H1 (cell line): ENCODE measurements around the gene RIN1. TPM values are rescaled to one million over a fixed set of nuclear protein-coding genes. Genes with fewer than 3 reads are reported as not detected.

Experiments used
- CTCF ChIA-PET: fragments of 300-600 bp; sonication (Branson Sonifier 250); formaldehyde crosslinking; loops from one replicate; lab custom pipeline; 2021; ENCODE audit not compliant: partially characterized antibody; lab: Charles Lee
- POLR2A ChIA-PET: fragments of 300-600 bp; sonication (Branson Sonifier 250); formaldehyde crosslinking; loops from one replicate; lab custom pipeline; 2021; ENCODE audit warnings: inconsistent platforms; ENCODE audit not compliant: partially characterized antibody; lab: Charles Lee
- DNase-seq, 2 experiments: peaks; one replicate each; pipeline versions ENCODE4 v3.0.0 to v3.0.0-alpha.2; 2010 to 2022; ENCODE audit warnings: low spot score in 2 of 2, low read depth in 1 of 2, mixed read lengths in 1 of 2
- FAIRE-seq: peaks from 2 replicates; lab custom pipeline; 2011; peaks lifted over from hg19 to GRCh38; lab: Jason Lieb, UNC
- H2AFZ ChIP-seq: 2 replicates; pipeline ENCODE4 v1.8.1; 2012; ENCODE audit warnings: low read length, inconsistent platforms
- H2AK5ac ChIP-seq: 2 replicates; pipeline ENCODE4 v1.6.1; 2013; ENCODE audit warnings: low read depth, low read length
- H2BK120ac ChIP-seq: replicated peaks from 2 replicates; pipeline ENCODE3; 2013; ENCODE audit warnings: low read depth, low read length, inconsistent platforms
- H2BK12ac ChIP-seq: 2 replicates; pipeline ENCODE4 v1.6.1; 2013; ENCODE audit warnings: low read depth, low read length
- H2BK15ac ChIP-seq: 2 replicates; pipeline ENCODE4 v1.6.1; 2013; ENCODE audit warnings: low read length
- H2BK20ac ChIP-seq: 2 replicates; pipeline ENCODE4 v1.6.1; 2013; ENCODE audit warnings: low read length
- H2BK5ac ChIP-seq: 2 replicates; pipeline ENCODE4 v1.6.1; 2013; ENCODE audit warnings: low read depth, low read length
- H3K14ac ChIP-seq: 2 replicates; pipeline ENCODE4 v1.6.1; 2013; ENCODE audit warnings: inconsistent platforms; ENCODE audit not compliant: insufficient read length
- H3K18ac ChIP-seq: 2 replicates; pipeline ENCODE4 v1.6.1; 2013; ENCODE audit warnings: low read length; ENCODE audit errors: extremely low read depth
- H3K23ac ChIP-seq: 2 replicates; pipeline ENCODE4 v1.6.1; 2013; ENCODE audit warnings: inconsistent platforms; ENCODE audit not compliant: insufficient read length
- H3K23me2 ChIP-seq: 2 replicates; pipeline ENCODE4 v1.6.1; 2013; ENCODE audit warnings: low read depth, low read length
- H3K27ac ChIP-seq: 2 replicates; pipeline ENCODE4 v1.6.1; 2011; ENCODE audit warnings: low read depth, low read length, inconsistent platforms
- H3K27me3 ChIP-seq, 4 experiments: replicated peaks in 1 of 4; 1 replicate in 1 of 4; 2 replicates in 3 of 4; pipeline versions ENCODE4 v1.6.1 to v1.8.1; 2011 to 2013; ENCODE audit warnings: low read length in 3 of 4, mild to moderate bottlenecking in 3 of 4, inconsistent platforms in 2 of 4, mixed read lengths in 2 of 4, moderate library complexity in 1 of 4; ENCODE audit not compliant: control insufficient read depth in 3 of 4, insufficient read depth in 3 of 4; ENCODE audit errors: extremely low read depth in 1 of 4
- H3K36me3 ChIP-seq, 4 experiments: 2 replicates each; pipeline versions ENCODE4 v1.6.1 to v1.8.1; 2011 to 2013; ENCODE audit warnings: mild to moderate bottlenecking in 4 of 4, low read length in 3 of 4, moderate library complexity in 2 of 4, control low read depth in 1 of 4, inconsistent platforms in 1 of 4; ENCODE audit not compliant: insufficient read depth in 4 of 4, control insufficient read depth in 2 of 4
- H3K4ac ChIP-seq: replicated peaks from 2 replicates; pipeline ENCODE3; 2013; ENCODE audit warnings: low read length, low read depth, mixed read lengths, inconsistent platforms; ENCODE audit not compliant: insufficient read length
- H3K4me1 ChIP-seq, 4 experiments: replicated peaks in 1 of 4; 1 replicate in 1 of 4; 2 replicates in 3 of 4; pipeline versions ENCODE4 v1.6.1 to v1.8.1; 2011 to 2013; ENCODE audit warnings: low read length in 3 of 4, inconsistent platforms in 2 of 4, mixed read lengths in 1 of 4; ENCODE audit not compliant: insufficient read depth in 4 of 4, control insufficient read depth in 3 of 4
- H3K4me2 ChIP-seq, 2 experiments: 2 replicates each; pipeline versions ENCODE4 v1.6.1 to v1.8.1; 2011 to 2013; ENCODE audit warnings: low read depth in 2 of 2, low read length in 2 of 2, control low read depth in 1 of 2, inconsistent platforms in 1 of 2, mild to moderate bottlenecking in 1 of 2; ENCODE audit not compliant: insufficient read depth in 1 of 2
- H3K4me3 ChIP-seq, 4 experiments: fragments of 200-600, 300-600 bp in 1 of 4; sonication (generic), shearing (Covaris generic), sonication (Bioruptor Twin) in 1 of 4; 2 replicates each; pipeline versions ENCODE4 v1.5.1 to v1.8.1; 2011 to 2016; ENCODE audit warnings: low read length in 4 of 4, low read depth in 3 of 4, control low read depth in 2 of 4, inconsistent platforms in 2 of 4, mild to moderate bottlenecking in 2 of 4, mixed read lengths in 1 of 4, moderate library complexity in 1 of 4; ENCODE audit not compliant: insufficient read depth in 2 of 4; ENCODE audit errors: extremely low read depth in 1 of 4
- H3K56ac ChIP-seq: replicated peaks from 2 replicates; pipeline ENCODE3; 2013; ENCODE audit warnings: low read depth, mild to moderate bottlenecking, mixed read lengths, low read length, inconsistent platforms; ENCODE audit not compliant: insufficient read length
- H3K79me1 ChIP-seq: 2 replicates; pipeline ENCODE4 v1.6.1; 2013; ENCODE audit warnings: low read depth, low read length, control low read depth
- H3K79me2 ChIP-seq, 2 experiments: 2 replicates each; pipeline versions ENCODE4 v1.6.1 to v1.8.1; 2012 to 2013; ENCODE audit warnings: low read length in 2 of 2, mild to moderate bottlenecking in 2 of 2, inconsistent platforms in 1 of 2; ENCODE audit not compliant: insufficient read depth in 2 of 2, control insufficient read depth in 1 of 2
- H3K9ac ChIP-seq, 4 experiments: replicated peaks in 1 of 4; 1 replicate in 1 of 4; 2 replicates in 3 of 4; pipeline versions ENCODE4 v1.6.1 to v1.8.1; 2011 to 2013; ENCODE audit warnings: low read depth in 3 of 4, low read length in 3 of 4, control low read depth in 2 of 4, mild to moderate bottlenecking in 2 of 4, moderate library complexity in 2 of 4, inconsistent platforms in 1 of 4; ENCODE audit errors: extremely low read depth in 1 of 4
- H3K9me3 ChIP-seq, 2 experiments: 2 replicates each; pipeline versions ENCODE4 v1.6.1 to v1.8.1; 2012 to 2013; ENCODE audit warnings: mild to moderate bottlenecking in 2 of 2, moderate library complexity in 2 of 2, control low read depth in 1 of 2, inconsistent platforms in 1 of 2, low read depth in 1 of 2, low read length in 1 of 2, mixed read lengths in 1 of 2; ENCODE audit not compliant: insufficient read depth in 2 of 2
- H4K20me1 ChIP-seq, 2 experiments: replicated peaks in 1 of 2; 2 replicates each; pipeline versions ENCODE3 to v1.8.1; 2011 to 2013; ENCODE audit warnings: inconsistent platforms in 2 of 2, low read length in 2 of 2, mild to moderate bottlenecking in 1 of 2; ENCODE audit not compliant: insufficient read depth in 2 of 2, control insufficient read depth in 1 of 2
- H4K5ac ChIP-seq: 2 replicates; pipeline ENCODE4 v1.6.1; 2013; ENCODE audit warnings: low read length, low read depth, mixed read lengths, inconsistent platforms; ENCODE audit not compliant: insufficient read length
- H4K8ac ChIP-seq: 2 replicates; pipeline ENCODE4 v1.8.0; 2013; ENCODE audit warnings: mild to moderate bottlenecking, moderate library complexity, low read length, inconsistent platforms; ENCODE audit not compliant: insufficient read depth; ENCODE audit errors: extremely low read depth
- H4K91ac ChIP-seq: replicated peaks from 2 replicates; pipeline ENCODE3; 2013; ENCODE audit warnings: low read length, mixed read lengths, inconsistent platforms; ENCODE audit not compliant: insufficient read length
- ASH2L ChIP-seq: fragments of 200-600, 300-600 bp; sonication (generic); IDR thresholded peaks from one replicate; pipeline ENCODE4 v1.7.1; 2017; ENCODE audit warnings: low read length
- BACH1 ChIP-seq: IDR thresholded peaks from 2 replicates; pipeline ENCODE4 v1.6.1; 2012; ENCODE audit warnings: low read length, improper control_type of control experiment
- KDM4A ChIP-seq: IDR thresholded peaks from one replicate; pipeline ENCODE4 v1.7.1; 2012; ENCODE audit warnings: low read depth, mild to moderate bottlenecking, moderate library complexity, low read length, inconsistent platforms; ENCODE audit not compliant: severe bottlenecking
- NRF1 ChIP-seq: IDR thresholded peaks from 2 replicates; pipeline ENCODE4 v1.6.1; 2011; ENCODE audit warnings: mild to moderate bottlenecking, low read depth, low read length, improper control_type of control experiment
- POU5F1 ChIP-seq: IDR thresholded peaks from 2 replicates; pipeline ENCODE4 v1.6.1; 2011; ENCODE audit warnings: low read depth, mild to moderate bottlenecking, low read length, moderate library complexity
- USF2 ChIP-seq: IDR thresholded peaks from 2 replicates; pipeline ENCODE4 v1.6.1; 2011; ENCODE audit warnings: low read length, improper control_type of control experiment
- WGBS, 2 experiments: shearing (Covaris generic) in 1 of 2; methylation state at CpG; one replicate each; pipeline versions ENCODE4 v1.1.6 to v1.1.7; 2013 to 2015; ENCODE audit warnings: low lambda C conversion rate in 2 of 2, mixed read lengths in 2 of 2, inconsistent platforms in 1 of 2, low coverage in 1 of 2, missing lambda C conversion rate in 1 of 2; ENCODE audit not compliant: insufficient replicate concordance in 2 of 2, insufficient coverage in 1 of 2, insufficient read length in 1 of 2; ENCODE audit errors: extremely low coverage in 1 of 2, missing lambda C conversion rate in 1 of 2; 5-methylcytosine and 5-hydroxymethylcytosine counted together
- polyA plus RNA-seq, 7 experiments: library from polyadenylated mRNA; depleted of rRNA in 3 of 7; stranded (reverse) in 5 of 7; unstranded in 2 of 7; fragments of >200 nt in 5 of 7; fragments of 200-250 nt in 2 of 7; gene quantifications; 1 replicate in 5 of 7; 2 replicates in 1 of 7; 4 replicates in 1 of 7; pipeline versions ENCODE4 v1.2.1 to v1.2.3, GENCODE V29; 2011 to 2013; ENCODE audit warnings: missing spikeins in 2 of 7, mixed read lengths in 2 of 7
- total RNA-seq: library from RNA; stranded (reverse); fragmentation: NEBNext Ultra II Directional; extraction: Animal tissue kit (Norgen Biotek cat#: 25700); gene quantifications from 2 replicates; pipeline ENCODE4 v1.2.1, GENCODE V29; 2021

Gene RIN1
- total and polyA plus RNA-seq, 2 of the 8 experiments (the other 6 are each of a cell fraction or from before 2014, with no cell fraction given) = 2.5 to 5.4 TPM

GRCh38 chr11:66309475-66309874, 26.8 kb downstream of the RIN1 start:
- Histone ChIP-seq H3K56ac (no peak overlapping the region), H2AK5ac (no peak overlapping the region), H3K18ac (no peak overlapping the region), H4K20me1 (no peaks in the 10 kb centered on the region), H2BK12ac (0 out of 2 replicates have a peak overlapping the region, but pooled peaks have one; percentile 23), H2BK120ac (no peak overlapping the region), H2BK15ac (no peak overlapping the region), H3K4me2 (no peak overlapping the region), H3K4ac (no peak overlapping the region), H3K36me3 (no peaks in the 10 kb centered on the region), H3K4me3 (no peak overlapping the region), H3K79me2 (no peaks in the 10 kb centered on the region), H3K9ac (no peak overlapping the region), H4K5ac (no peak overlapping the region), H4K8ac (no peak overlapping the region), H3K79me1 (no peaks in the 10 kb centered on the region), H3K23ac (no peak overlapping the region), H2AFZ (no peak overlapping the region), H3K23me2 (peaks cover 8% of the 10 kb centered on the region), H3K9me3 (no peaks in the 10 kb centered on the region), H3K27me3 (peaks cover 0 to 3% (median 0%) of the 10 kb centered on the region in 4 experiments; a peak in 2 of 7 replicates), H2BK20ac (no peak overlapping the region), H2BK5ac (no peak overlapping the region), H3K27ac (no peak overlapping the region), H3K4me1 (peaks cover 3 to 13% (median 6%) of the 10 kb centered on the region in 4 experiments; a peak in 6 of 7 replicates), H4K91ac (no peak overlapping the region), H3K14ac (no peak overlapping the region)
- ChIA-PET POLR2A (interaction anchor here (1.2 to 4.1 kb wide), 4 partner anchors 14 to 61 kb away, joined by 4 to 16 read pairs (median 5); partner anchors contain the start of gene BRMS1), CTCF (interaction anchor here (1.0 to 11.7 kb wide), 7 partner anchors 8 to 35 kb away, joined by 4 to 242 read pairs (median 57); partner anchors contain the start of genes BRMS1, RIN1, TMEM151A and YIF1A)
- no peak for TF ChIP-seq NRF1
- no peak for TF ChIP-seq USF2
- TF ChIP-seq KDM4A = no peak
- TF ChIP-seq ASH2L = no peak
- TF ChIP-seq BACH1 = no peak
- TF ChIP-seq POU5F1 = no peak
- FAIRE-seq (no peak), DNase-seq (no peak)
- WGBS, 2 experiments = 77% methylated on average over 3 of the region's 3 CpGs; no CpG with 5 or more reads in 1 of the 2 experiments
